ENCODE results near the gene TNNI2. TPM values are rescaled to one million over a fixed set of nuclear protein-coding genes. Genes with fewer than 3 reads are reported as not detected.

The TNNI2 gene
- total RNA-seq, 1 experiment from 2014 or later, result not detected

DNA sequence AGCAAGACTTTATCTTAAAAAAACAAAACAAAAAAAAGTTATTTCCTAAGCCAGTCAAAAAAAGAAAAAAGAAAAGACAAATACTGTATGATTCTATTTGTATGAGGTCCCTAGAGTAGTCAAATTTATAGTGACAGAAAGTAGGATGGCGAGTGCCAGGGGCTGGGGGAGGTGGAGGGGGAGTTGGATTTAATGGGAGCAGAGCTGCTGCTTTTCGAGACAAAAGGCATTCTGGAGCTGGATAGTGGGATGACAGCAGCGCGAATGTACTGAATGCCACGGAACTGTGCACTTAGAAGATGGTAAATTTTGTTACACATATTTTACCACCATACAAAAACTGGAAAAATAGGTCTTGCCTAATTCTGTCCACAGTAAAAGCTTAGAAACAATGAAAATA is 21.8 kb upstream of the TNNI2 start:
- Histone ChIP-seq H3K4me1 (ENCODE audit: insufficient read depth, low read length) (no peaks in the 10 kb centered on the region), H2AK5ac (ENCODE audit: insufficient read length, low read length) (no peak overlapping the region), H3K27me3 (ENCODE audit: insufficient read depth, low read length) (no peaks in the 10 kb centered on the region), H4K8ac (replicated peaks; ENCODE audit: insufficient read length, low read depth, low read length) (no peak overlapping the region), H3K9ac (ENCODE audit: extremely low read depth, insufficient read length, low read length) (no peak overlapping the region), H3K4ac (ENCODE audit: low read depth, low read length) (no peak overlapping the region), H3K4me2 (ENCODE audit: insufficient read depth, insufficient read length, low read length) (no peak overlapping the region), H3K23me2 (ENCODE audit: insufficient read length, low read depth, low read length, poor library complexity, severe bottlenecking) (no peaks in the 10 kb centered on the region), H2BK15ac (ENCODE audit: low read depth, low read length) (no peak overlapping the region), H4K91ac (ENCODE audit: insufficient read length, low read depth, low read length) (no peak overlapping the region), H2BK5ac (ENCODE audit: insufficient read length, low read length) (no peak overlapping the region), H4K5ac (ENCODE audit: insufficient read length, low read depth, low read length) (no peak overlapping the region), H3K27ac (ENCODE audit: insufficient read length, low read depth, low read length) (no peak overlapping the region), H2BK120ac (ENCODE audit: low read depth, low read length, poor library complexity, severe bottlenecking) (no peak overlapping the region), H3K9me3 (ENCODE audit: control insufficient read depth, low read depth, low read length) (no peaks in the 10 kb centered on the region), H3K23ac (ENCODE audit: insufficient read length, low read depth, low read length) (no peak overlapping the region), H3K18ac (ENCODE audit: insufficient read length, low read depth, low read length) (no peak overlapping the region), H3K14ac (ENCODE audit: insufficient read depth, low read length) (no peak overlapping the region), H2BK20ac (ENCODE audit: low read depth, low read length, poor library complexity, severe bottlenecking) (no peak overlapping the region), H3K79me1 (ENCODE audit: insufficient read depth, low read depth, low read length, poor library complexity, severe bottlenecking) (no peaks in the 10 kb centered on the region), H3T11ph (ENCODE audit: low read length) (no peak overlapping the region), H3K79me2 (ENCODE audit: insufficient read depth, low read length) (no peaks in the 10 kb centered on the region), H4K20me1 (ENCODE audit: control insufficient read depth, insufficient read depth, insufficient read length) (no peaks in the 10 kb centered on the region), H2AFZ (ENCODE audit: low read length) (no peak overlapping the region), H3K56ac (ENCODE audit: insufficient read length, low read depth, low read length) (no peak overlapping the region), H2BK12ac (ENCODE audit: insufficient read length, low read depth, low read length) (no peak overlapping the region)
- peaks cover 58% of the 10 kb centered on the region for H3K27me3 Mint-ChIP-seq (ENCODE audit: low read depth)
- H3K9me3 Mint-ChIP-seq, result peaks cover 12 to 13% of the 10 kb centered on the region in 2 experiments; a peak in 4 of 5 replicates
- H3K4me1 Mint-ChIP-seq, result no peaks in the 10 kb centered on the region
- TF ChIP-seq, protein P1, sequence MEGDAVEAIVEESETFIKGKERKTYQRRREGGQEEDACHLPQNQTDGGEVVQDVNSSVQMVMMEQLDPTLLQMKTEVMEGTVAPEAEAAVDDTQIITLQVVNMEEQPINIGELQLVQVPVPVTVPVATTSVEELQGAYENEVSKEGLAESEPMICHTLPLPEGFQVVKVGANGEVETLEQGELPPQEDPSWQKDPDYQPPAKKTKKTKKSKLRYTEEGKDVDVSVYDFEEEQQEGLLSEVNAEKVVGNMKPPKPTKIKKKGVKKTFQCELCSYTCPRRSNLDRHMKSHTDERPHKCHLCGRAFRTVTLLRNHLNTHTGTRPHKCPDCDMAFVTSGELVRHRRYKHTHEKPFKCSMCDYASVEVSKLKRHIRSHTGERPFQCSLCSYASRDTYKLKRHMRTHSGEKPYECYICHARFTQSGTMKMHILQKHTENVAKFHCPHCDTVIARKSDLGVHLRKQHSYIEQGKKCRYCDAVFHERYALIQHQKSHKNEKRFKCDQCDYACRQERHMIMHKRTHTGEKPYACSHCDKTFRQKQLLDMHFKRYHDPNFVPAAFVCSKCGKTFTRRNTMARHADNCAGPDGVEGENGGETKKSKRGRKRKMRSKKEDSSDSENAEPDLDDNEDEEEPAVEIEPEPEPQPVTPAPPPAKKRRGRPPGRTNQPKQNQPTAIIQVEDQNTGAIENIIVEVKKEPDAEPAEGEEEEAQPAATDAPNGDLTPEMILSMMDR (conservative IDR thresholded peaks at IDR 0.05), result no peak
- no peaks in the 10 kb centered on the region; a peak in 1 of 7 replicates for H3K36me3 Mint-ChIP-seq (ENCODE audit: insufficient read depth in 1 of 3, low read depth in 3 of 3)
- no CpG with 5 or more reads among the region's 5 CpGs for WGBS (ENCODE audit: extremely low coverage, insufficient read length, low lambda C conversion rate)
- DNase-seq, result no peak
- no peak overlapping the region for H3K27ac Mint-ChIP-seq
- H3K4me3 Mint-ChIP-seq, result no peak overlapping the region

Measured in H9 (cell line).